Erythroblast (primary cell): ENCODE measurements around the gene CAPN5.

ENCODE experiments used
- GATA1 ChIP-seq: IDR thresholded peaks from 2 replicates; pipeline ENCODE4 v1.6.1; 2011; ENCODE audit warnings: low read depth, mild to moderate bottlenecking, control low read depth, low read length, moderate library complexity
- POLR2A ChIP-seq: IDR thresholded peaks from 2 replicates; pipeline ENCODE4 v1.6.1; 2011; ENCODE audit warnings: mild to moderate bottlenecking, low read length

GRCh38 chr11:77115181-77115611 lies 48.4 kb downstream of the CAPN5 start:
- TF ChIP-seq POLR2A (no peak), GATA1 (no peak)
